ENCODE results near the gene ROCK1. TPM values are rescaled to one million over a fixed set of nuclear protein-coding genes. Genes with fewer than 3 reads are reported as not detected.

ROCK1 gene
- polyA plus RNA-seq, 1 of the 3 experiments (the other 2 are of a cell fraction), result 4.9 TPM

GRCh38 chr18:21049306-21049705, 62.3 kb downstream of the ROCK1 start:
- POLR2A ChIA-PET, result no interaction called here
- H3K27ac ChIP-seq (ENCODE audit: low read depth in 2 of 2, low read length in 1 of 2), result no peak overlapping the region
- 94% methylated on average over 1 of the region's 1 CpG for WGBS (ENCODE audit: low lambda C conversion rate)
- peaks cover 18% of the 10 kb centered on the region for H3F3A ChIP-seq (replicated peaks; ENCODE audit: insufficient read depth)
- H3K27me3 ChIP-seq (ENCODE audit: insufficient read depth), result no peaks in the 10 kb centered on the region
- peaks cover 0 to 4% of the 10 kb centered on the region in 2 experiments; a peak in 1 of 4 replicates for H3K4me1 ChIP-seq (ENCODE audit: control insufficient read depth in 1 of 2, insufficient read depth in 2 of 2, low read depth in 1 of 2, low read length in 1 of 2)
- H2AFZ ChIP-seq (ENCODE audit: low read depth), result no peak overlapping the region
- TF ChIP-seq YY1 (IDR thresholded peaks at IDR 0.05; ENCODE audit: low read depth) (no peak), REST (IDR thresholded peaks at IDR 0.05; ENCODE audit: low read depth, low read length) (no peak), POLR2AphosphoS5 (IDR thresholded peaks at IDR 0.05; ENCODE audit: low read depth, low read length) (no peak), ELF1 (IDR thresholded peaks at IDR 0.05) (no peak), MEF2A (IDR thresholded peaks at IDR 0.05; ENCODE audit: borderline replicate concordance, low read depth) (no peak), MAX (IDR thresholded peaks at IDR 0.05; ENCODE audit: low read depth) (no peak)
- TF ChIP-seq, protein P1, sequence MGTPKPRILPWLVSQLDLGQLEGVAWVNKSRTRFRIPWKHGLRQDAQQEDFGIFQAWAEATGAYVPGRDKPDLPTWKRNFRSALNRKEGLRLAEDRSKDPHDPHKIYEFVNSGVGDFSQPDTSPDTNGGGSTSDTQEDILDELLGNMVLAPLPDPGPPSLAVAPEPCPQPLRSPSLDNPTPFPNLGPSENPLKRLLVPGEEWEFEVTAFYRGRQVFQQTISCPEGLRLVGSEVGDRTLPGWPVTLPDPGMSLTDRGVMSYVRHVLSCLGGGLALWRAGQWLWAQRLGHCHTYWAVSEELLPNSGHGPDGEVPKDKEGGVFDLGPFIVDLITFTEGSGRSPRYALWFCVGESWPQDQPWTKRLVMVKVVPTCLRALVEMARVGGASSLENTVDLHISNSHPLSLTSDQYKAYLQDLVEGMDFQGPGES (IDR thresholded peaks at IDR 0.05; ENCODE audit: low read depth, low read length), result no peak
- peaks cover 22% of the 10 kb centered on the region for H4K20me1 ChIP-seq (ENCODE audit: insufficient read depth)
- H3K36me3 ChIP-seq (replicated peaks in 1 of 2; ENCODE audit: control insufficient read depth in 1 of 2, insufficient read depth in 2 of 2, low read length in 1 of 2), result peaks cover 7 to 24% of the 10 kb centered on the region in 2 experiments
- no peak overlapping the region for H3K4me2 ChIP-seq
- H3K9me3 ChIP-seq, result no peaks in the 10 kb centered on the region
- CTCF ChIA-PET, result interaction anchor here (1.3 kb wide), 1 partner anchor 25 kb away, joined by 5 read pairs; no protein-coding TSS in a partner anchor
- H3K79me2 ChIP-seq (ENCODE audit: insufficient read depth), result peaks cover 84% of the 10 kb centered on the region
- no peaks in the 10 kb centered on the region for H3K9me2 ChIP-seq
- no peak overlapping the region for H3K9ac ChIP-seq
- DNase-seq, result no peak
- H3K4me3 ChIP-seq (ENCODE audit: low read depth in 2 of 2, low read length in 1 of 2), result no peak overlapping the region

GRCh38 chr18:21047126-21047525, 64.5 kb downstream of the ROCK1 start:
- Histone ChIP-seq H3K27me3 (ENCODE audit: insufficient read depth) (no peaks in the 10 kb centered on the region), H3K4me1 (ENCODE audit: control insufficient read depth in 1 of 2, insufficient read depth in 2 of 2, low read depth in 1 of 2, low read length in 1 of 2) (no peaks in the 10 kb centered on the region; a peak in 1 of 4 replicates), H4K20me1 (ENCODE audit: insufficient read depth) (peaks cover 6% of the 10 kb centered on the region; the same call in 1 of the 2 replicates), H3K4me3 (ENCODE audit: low read depth in 2 of 2, low read length in 1 of 2) (no peak overlapping the region), H3K9ac (no peak overlapping the region), H3K27ac (ENCODE audit: low read depth in 2 of 2, low read length in 1 of 2) (no peak overlapping the region), H3F3A (replicated peaks; ENCODE audit: insufficient read depth) (peaks cover 4% of the 10 kb centered on the region), H3K79me2 (ENCODE audit: insufficient read depth) (peaks cover 74% of the 10 kb centered on the region), H3K4me2 (no peak overlapping the region), H3K36me3 (replicated peaks in 1 of 2; ENCODE audit: control insufficient read depth in 1 of 2, insufficient read depth in 2 of 2, low read length in 1 of 2) (peaks cover 21 to 30% of the 10 kb centered on the region in 2 experiments), H3K9me3 (no peaks in the 10 kb centered on the region), H2AFZ (ENCODE audit: low read depth) (no peak overlapping the region), H3K9me2 (no peaks in the 10 kb centered on the region)
- WGBS (ENCODE audit: low lambda C conversion rate), result 96% methylated on average over 3 of the region's 3 CpGs
- ChIA-PET POLR2A (no interaction called here), CTCF (interaction anchor here (0.6 kb wide), 1 partner anchor 31 kb away, joined by 3 read pairs; no protein-coding TSS in a partner anchor)
- DNase-seq, result no peak
- no peak for TF ChIP-seq EP300 (IDR thresholded peaks at IDR 0.05; ENCODE audit: borderline replicate concordance in 1 of 2, low read depth in 1 of 2, low read length in 1 of 2)
- no peak for TF ChIP-seq TEAD4 (IDR thresholded peaks at IDR 0.05; ENCODE audit: borderline replicate concordance, insufficient read depth)
- TF ChIP-seq ELF1 (IDR thresholded peaks at IDR 0.05), result no peak
- TF ChIP-seq FOXJ3 (CRISPR knock-in tag; IDR thresholded peaks at IDR 0.05), result no peak
- TF ChIP-seq RXRA (IDR thresholded peaks at IDR 0.05; ENCODE audit: borderline replicate concordance, low read depth), result no peak
- no peak for TF ChIP-seq ZBTB33 (IDR thresholded peaks at IDR 0.05; ENCODE audit: borderline replicate concordance, low read depth)
- TF ChIP-seq, protein P1 (IDR thresholded peaks at IDR 0.05; ENCODE audit: low read depth, low read length), result no peak
- TF ChIP-seq REST (IDR thresholded peaks at IDR 0.05; ENCODE audit: low read depth, low read length), result no peak
- no peak for TF ChIP-seq NRF1 (IDR thresholded peaks at IDR 0.05; ENCODE audit: low read depth, low read length)
- TF ChIP-seq POLR2AphosphoS5 (IDR thresholded peaks at IDR 0.05; ENCODE audit: low read depth, low read length), result no peak
- TF ChIP-seq MXI1 (IDR thresholded peaks at IDR 0.05; ENCODE audit: low read depth, low read length), result no peak
